Skin of body (tissue), 2 donors: Measurements from ENCODE around the gene SFSWAP. TPM values are rescaled to one million over a fixed set of nuclear protein-coding genes. Genes with fewer than 3 reads are reported as not detected.
"Not testable (repeated sequence)": the region's sequence is repeated elsewhere in the genome, so short reads cannot be mapped to it uniquely, and the experiment has no call there.

Source experiments
- DNase-seq: peaks from one replicate; lab custom pipeline; 2025; lab: John Stamatoyannopoulos, UW
- total RNA-seq: library from RNA; depleted of rRNA; stranded (reverse); fragments of >200 nt; gene quantifications from one replicate; pipeline ENCODE4 v1.2.3, GENCODE V29; 2014

Gene SFSWAP
- total RNA-seq, 1 donor from 2014 or later, result 29.2 TPM

DNA sequence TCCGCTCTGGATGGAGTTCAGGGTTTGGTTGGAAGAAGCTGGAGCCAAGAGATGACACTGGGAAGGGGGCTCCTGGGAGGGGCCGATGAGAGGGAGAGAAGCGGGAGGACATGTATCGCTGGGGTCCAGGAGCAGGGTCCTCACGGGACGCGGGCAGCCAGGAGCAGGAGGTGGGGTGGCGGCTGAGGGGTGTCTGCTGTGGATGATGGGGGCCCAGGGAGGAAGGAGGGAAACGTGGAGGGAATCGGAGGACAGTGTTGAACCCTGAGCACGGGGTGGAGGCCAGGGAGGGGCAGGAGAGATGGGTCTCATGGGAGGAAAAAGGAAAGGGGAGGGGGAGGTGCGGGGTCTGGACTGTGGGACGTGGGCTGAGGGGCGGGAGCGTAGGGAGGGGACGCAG, 31.7 kb upstream of the SFSWAP start:
- DNase-seq, result not testable (repeated sequence)

DNA sequence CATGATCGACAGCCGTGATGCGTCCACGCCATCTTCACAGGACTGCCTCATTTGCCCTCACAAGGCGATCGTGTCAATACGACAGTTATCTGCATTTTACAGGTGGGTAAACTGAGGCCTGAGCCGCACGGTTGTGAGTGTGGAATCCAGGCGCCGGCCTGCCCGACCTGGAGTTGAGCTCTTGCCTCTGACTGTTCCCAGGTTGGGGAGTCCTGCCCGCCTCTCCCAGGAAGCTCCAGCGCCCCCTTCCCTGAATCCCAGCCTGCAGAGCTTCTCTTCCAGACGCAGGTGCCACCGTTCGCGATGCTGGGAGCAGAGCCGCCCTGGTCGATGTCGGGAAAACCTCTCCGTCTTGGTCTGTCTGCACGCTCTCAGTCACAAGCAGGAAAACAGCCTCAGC, 31.1 kb upstream of the SFSWAP start:
- DNase-seq, result not testable (repeated sequence)

DNA sequence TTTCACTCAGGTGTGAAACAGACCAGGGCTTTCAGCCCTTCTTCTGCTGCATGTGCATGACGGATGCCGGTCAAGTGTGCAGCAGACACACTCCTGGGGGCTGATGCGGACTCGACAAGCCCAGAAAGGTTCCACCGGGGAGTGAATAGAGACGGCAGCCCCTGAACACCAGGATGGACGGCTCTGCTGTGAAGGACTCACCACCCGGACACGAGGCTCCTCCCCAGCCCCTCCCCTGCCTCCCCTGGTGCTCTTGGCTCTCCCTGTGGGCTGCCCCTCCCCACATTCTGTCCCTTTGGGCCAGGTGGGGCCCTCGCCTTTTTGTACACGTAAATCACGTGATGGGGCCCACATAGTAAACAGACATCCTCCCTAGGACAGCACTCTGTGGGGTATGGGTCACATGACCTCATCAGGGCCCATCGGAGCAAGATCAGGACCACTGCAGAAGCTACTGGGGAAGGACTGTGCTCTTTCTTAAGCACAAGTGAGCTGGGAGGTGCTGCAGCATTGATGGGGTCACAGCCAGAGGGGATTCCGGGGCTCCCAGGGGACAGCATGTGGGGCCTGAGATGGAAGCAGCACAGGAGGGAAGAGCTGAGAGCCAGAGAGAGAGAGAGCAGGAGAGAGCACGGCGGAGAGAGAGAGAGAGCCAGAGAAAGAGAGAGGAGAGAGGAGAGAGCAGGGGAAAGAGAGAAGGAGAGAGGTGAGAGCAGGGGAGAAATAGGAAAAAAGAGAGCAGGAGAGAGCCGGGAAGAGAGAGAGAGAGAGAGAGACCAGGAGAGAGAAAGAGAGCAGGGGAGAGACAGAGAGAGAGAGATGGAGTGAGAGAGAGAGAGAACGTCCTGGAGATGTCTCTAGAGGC, 30.3 kb upstream of the SFSWAP start:
- DNase-seq, result not testable (repeated sequence)

DNA sequence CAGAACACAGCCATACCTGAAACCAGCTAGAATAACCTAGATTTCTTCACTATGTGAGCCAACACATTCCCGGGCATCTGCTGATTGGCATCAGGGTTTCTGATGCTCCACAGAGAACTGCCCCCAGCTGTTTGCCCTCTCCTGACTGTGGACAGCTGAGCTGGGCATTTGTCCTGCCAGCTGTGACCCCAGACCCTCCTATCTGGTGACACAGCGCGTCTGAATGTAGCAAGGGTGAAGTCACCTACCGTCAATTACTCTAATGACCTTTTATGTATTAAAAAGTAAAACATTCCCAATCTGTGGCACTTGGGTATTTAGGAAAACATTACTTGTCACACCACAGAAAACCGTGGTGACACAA, 29.7 kb upstream of the SFSWAP start:
- DNase-seq, result no peak

DNA sequence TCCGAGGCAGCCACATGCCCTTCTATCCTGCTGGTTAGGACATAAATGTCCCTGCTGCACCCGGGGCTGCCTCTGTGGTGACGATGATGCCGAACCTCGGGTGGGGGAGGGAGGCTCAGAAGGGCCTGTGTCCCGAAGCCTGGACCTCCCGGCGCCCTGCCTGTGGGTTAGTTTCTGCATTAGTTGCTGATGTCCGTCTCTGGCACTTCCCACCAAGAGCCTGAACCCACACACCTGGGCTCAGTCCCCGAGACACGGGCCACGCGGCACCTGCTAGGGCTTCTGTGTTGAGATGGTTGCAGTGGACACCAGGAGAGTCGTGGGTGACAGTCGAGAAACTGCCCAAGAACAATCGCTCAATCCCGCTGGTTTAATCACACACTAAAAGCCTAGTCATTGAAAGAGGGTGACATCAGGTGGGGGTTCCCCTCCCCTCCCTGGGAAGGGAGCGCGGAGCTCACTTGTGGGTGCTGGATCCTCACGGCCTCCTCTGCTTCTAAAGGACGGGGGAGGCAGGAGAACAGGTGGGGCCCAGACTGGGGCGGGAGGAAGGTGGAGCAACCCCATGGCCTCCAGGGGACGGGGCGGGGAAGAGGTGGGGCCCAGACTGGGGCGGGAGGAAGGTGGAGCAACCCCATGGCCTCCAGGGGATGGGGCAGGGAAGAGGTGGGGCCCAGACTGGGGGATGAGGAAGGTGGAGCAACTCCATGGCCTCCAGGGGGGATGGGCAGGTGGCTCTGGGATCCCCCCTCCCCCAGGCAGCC, 29.0 kb upstream of the SFSWAP start:
- not testable (repeated sequence) for DNase-seq

DNA sequence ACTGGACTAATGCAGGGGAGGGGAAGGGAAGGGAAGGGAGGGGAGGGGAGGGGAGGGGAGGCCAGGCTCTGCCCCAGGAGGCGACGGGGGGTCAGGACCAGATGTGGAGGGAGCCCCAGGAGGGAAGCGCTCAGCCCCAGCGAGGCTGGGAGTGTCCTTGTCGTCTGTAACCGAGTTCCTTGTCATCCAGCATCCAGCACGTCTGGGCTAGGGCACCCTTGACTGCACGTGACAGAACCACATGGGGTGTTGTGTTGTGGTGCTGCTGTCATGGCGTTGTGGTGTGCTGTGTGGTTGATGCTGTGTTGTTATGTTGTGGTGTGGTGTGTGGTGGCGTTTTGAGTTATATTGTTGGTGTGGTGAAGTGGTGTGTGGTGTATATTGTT, 28.4 kb upstream of the SFSWAP start:
- DNase-seq, result no peak

DNA sequence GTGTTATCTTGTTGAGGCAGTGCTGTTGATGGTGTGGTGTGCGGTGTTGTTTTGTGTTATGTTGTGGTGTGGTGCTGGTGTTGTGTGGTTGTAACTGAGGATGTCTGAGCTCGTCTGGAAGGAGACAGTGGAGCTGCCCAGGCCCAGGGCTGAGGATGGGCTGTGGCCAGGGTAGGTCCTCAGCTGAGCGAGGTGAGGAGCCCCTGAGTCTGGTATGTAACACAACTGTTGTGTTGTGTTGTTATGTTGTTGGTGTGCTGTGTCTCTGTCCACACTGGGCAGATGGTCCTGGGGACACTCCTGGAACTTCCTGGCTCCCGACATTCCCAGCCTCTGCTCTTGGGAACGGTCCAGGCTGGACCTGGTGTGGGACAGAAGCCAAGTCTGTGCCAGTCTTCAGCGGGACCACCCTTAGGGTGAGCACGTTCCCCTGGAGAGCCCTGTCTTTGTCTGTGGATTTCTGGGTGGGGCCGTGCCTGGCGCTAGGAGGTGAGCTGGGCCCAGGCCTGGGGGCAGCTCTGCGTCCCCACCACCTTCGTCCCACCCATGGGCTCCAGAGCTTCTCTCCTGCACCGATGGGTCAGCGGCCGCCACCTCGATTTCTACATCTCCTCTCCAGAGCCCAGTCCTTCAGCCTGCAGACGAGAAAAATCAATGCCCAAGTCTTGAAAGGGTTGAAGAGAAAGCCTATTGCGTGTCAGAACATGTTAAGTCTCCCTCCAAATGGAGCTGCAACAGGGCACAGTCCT, 27.4 kb upstream of the SFSWAP start:
- DNase-seq, result no peak

DNA sequence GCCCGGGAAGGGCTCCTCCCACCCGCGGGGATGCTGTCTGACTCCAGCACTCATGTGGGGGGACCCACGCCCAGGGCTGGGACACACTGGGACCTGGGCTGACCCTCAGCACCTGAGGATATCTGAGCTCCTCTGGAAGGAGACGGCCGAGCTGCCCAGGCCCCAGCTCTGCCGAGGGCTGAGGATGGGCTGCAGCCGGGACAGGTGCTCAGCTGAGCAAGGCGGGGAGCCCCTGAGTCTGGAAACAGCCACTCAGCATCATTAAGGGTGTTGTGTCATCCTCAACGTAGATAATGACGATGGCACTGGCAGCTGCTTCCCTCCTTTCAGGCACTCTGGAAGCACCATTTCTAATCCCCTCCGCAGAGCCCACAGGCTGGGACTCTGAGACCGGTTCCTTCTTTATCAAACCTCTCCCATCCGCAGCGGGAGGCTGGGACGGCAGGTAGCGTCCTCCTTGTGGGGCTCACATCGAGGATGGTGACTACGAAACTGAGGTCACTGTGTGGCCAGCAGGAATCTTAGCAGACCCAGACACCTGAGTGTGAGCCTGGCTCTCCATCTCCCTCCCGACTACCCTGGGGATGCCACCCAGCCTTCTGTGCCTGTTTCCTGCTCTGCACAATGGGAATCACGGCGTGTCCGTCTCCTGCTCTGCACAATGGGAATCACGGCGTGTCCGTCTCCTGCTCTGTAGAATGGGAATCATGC, 26.7 kb upstream of the SFSWAP start:
- DNase-seq, result no peak

DNA sequence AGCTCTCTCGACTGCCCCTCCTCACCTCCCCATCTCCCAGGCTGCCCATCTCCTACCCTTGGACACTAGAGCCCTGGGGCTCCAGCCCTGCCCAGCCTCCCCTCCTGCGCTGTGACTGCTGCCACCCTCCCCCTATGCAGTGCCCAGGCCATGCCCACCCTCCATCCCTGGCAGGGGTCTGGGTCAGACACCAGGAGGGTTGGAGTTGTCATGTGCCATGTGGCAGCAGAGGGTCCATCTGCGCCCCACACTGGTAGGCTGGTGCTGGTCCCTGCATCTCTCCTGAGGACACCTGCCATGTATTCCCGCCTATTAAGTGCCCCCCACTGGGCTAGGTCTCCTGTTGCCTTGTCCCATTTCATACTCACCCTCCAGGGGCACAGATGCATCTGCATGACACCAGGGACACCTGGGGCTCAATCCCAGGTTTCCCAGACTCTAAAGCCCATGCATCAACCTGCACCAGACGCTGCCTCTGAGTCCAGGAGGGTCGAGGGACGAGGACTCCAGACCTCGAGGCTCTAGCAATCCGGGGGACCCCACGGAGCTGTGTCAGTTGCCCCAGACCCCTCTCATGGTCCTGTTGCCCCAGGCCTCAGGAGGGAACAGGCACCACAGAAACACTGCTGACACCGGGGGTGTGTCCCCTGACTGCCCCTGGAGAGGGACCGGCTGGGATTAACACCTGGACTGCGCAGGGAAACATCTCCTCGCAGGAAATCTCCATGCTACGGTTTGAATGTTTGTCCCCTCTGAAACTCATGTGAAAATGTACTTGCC, 23.4 kb upstream of the SFSWAP start:
- DNase-seq, result no peak

DNA sequence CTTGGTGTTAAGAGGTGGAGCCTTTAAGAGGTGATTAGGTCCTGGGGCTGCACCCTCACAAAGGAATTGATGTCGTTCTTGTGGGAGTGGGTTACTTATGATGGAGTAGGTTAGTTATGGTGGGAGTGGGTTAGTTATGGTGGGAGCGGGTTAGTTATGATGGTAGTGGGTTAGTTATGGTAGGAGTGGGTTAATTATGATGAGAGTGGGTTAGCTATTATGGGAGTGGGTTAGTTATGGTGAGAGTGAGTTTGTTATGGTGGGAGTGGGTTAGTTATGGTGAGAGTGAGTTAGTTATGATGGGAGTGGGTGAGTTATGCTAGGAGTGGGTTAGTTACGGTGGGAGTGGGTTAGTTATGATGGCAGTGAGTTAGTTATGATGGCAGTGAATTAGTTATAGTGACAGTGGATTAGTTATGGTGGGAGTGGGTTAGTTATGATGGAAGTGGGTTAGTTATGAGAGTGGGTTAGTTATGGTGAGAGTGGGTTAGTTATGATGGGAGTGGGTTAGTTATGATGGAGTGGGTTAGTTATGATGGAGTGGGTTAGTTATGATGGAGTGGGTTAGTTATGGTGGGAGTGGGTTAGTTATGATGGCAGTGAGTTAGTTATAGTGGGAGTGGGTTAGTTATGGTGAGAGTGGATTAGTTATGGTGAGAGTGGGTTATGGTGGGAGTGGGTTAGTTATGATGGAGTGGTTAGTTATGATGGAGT, 22.6 kb upstream of the SFSWAP start:
- DNase-seq, result no peak

DNA sequence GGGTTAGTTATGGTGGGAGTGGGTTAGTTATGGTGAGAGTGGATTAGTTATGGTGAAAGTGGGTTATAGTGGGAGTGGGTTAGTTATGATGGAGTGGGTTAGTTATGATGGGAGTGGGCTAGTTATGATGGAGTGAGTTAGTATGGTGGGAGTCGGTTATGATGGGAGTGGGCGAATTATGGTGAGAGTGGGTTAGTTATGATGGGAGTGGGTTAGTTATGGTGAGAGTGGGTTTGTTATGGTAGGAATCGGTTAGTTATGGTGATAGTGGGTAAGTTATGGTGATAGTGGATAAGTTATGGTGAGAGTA, 22.1 kb upstream of the SFSWAP start:
- no peak for DNase-seq

DNA sequence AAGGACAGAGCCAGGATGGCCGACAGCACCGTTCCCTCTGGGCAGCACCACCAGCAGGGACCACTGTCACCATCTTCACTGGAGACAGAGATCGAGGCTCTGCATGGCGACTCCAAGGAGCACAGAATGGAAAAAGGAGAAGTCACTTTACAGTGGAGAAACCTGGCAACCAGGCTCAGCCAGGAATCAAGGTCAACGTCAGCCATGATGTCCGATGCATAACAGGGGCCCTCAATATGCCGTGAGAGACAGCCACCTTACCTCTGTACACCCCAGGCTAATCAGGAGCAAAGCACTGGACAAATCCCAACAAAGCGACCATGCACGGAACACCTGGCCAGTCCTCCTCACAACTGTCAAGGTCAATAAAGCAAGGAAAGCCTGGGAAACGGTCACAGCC, 20.6 kb upstream of the SFSWAP start:
- no peak for DNase-seq

DNA sequence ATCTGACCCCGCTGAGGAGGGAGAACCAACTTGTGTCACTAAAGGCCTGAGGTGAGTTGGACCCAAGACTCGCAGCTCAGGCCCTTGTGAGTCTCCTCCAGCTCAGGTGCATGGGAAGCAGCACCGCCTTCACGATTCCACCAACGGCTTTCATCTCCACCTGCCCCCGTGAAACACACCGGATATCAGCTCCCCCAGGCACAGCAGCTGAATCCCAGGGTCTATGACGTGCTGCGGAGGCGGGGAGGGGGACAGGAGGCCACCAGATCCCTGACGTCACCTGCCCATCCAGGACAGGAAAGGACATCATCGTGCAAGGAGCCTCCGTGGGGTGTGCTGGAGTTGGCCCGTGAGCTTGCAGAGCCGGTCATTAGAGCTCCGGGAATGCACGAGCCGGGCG, 18.5 kb upstream of the SFSWAP start:
- no peak for DNase-seq

DNA sequence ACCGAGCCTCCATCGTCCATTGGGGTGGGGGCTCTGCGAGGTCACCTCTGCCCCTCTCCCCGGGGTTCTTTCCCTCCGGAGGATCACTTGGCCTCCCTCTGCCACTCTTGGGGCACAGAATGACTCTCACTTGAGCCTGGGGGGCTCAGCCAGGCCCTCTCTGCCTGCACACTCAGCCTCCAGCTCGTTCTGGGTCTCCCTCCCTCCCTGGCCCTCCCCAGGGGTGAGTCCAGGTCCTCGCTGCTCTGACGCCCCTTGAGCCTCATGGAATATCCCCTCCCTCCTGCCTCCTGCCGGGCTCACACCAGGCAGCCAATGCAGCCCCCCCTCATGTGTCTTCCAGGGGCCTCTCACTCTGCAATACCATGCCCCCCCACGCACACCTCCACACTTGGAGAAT, 17.7 kb upstream of the SFSWAP start:
- DNase-seq, result no peak

DNA sequence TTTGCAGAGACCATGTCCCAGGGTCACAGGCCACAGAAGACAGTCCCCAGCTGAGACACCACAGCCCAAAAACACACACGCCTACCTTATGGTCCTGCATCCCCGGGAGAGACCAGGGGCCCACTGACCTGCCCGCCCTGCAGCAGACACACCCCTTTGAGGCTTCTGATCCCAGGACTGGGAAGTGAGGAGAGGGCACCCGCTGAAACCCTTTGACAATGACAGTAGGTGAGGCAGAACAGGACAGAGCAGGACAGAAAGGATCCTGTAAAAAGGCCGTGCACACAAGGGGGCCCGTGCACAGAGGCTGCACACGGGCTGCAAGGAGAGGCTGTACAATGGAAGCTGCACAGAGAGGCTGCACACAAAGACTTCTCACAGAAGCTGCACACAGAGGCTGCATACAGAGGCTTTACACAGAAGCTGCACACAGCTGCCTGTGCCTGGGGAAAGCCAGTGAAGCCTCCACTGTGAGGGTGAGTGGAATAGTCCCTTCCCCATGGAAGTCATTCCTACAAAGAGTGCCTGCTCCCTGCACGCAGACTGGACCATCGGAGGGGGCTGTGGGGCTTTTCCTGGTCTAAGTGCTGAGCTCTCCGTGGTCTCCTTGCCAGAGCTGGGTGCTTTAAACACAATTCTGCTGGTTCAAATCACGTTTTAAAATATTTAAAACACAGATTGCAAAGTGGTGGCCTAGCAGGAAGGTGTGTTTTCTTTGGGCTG, 16.6 kb upstream of the SFSWAP start:
- no peak for DNase-seq

DNA sequence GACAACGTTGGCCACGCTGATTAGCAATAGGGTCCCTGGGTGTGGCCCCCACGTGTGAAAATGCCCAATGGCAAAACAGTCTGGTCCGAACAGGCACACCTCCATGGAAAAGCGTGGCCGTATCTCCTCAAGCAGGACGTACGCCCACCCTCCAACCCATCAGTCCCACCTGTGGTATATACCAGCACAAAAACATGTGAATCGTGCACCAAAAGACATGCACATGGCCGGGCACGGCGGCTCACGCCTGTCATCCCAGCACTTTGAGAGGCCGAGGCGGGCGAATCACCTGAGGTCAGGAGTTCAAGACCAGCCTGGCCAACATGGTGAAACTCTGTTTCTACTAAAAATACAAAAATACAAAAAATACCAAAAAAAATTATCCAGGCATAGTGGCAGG, 14.9 kb upstream of the SFSWAP start:
- no peak for DNase-seq

DNA sequence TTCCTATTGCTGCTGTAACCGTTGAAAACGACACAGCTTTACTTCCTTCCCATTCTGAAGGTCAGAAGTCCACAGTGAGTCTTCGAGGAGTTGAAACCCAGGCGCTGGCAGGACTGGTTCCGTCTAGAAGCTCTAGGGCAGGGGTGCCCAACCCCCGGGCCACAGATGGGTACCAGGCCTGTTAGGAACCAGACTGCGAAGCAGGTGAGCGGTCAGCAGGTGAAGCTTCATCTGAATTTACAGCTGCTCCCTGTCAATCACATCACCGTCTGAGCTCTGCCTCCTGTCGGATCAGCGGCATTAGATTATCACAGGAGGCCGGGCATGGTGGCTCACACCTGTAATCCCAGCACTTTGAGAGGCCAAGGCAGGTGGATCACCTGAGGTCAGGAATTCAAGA, 12.6 kb upstream of the SFSWAP start:
- DNase-seq, result no peak

DNA sequence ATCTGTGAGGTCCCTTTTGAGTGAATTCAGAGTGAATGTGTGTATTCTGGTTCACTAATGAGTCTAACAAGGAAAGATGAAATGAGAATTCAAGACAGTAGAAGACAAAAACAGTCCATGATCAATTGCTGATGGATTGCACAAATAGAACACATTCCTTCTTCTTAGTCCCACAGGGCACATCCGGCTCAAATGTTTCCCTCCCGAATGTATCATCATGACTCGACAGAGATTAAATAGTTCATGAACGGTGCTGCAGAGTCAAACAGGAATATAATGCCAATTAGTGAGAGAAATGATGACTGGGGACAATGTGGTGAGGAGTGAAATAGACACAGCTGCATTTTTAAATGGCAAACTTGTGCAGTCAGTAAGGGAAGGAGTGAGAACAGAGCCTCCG, 11.5 kb upstream of the SFSWAP start:
- DNase-seq, result no peak

DNA sequence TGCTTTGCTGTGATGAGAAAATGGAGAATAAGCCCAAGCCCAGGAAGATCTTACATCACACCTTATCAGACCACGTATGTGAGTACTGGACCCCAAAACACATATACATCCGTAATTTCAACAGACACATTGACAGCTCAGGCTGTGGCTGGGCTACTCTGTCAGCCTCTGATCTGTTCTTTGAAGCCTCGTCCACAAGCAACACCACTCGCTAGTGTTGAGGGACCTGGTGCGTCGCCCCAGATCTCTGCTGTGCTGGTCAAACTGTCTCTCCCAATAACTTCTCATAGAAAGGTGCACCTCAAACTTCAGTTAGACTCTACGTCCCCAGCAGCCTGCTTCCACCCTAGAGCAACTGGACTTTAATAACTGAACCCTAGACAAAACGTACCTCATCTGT, 10.6 kb upstream of the SFSWAP start:
- no peak for DNase-seq
